Upper lobe of right lung (tissue), 1 donor: ENCODE results near the gene NBL1. TPM values are rescaled to one million over a fixed set of nuclear protein-coding genes. Genes with fewer than 3 reads are reported as not detected.
A peak's percentile ranks its signal among the peaks of the same experiment; 100 is the strongest.
"Not testable (repeated sequence)": the region's sequence is repeated elsewhere in the genome, so short reads cannot be mapped to it uniquely, and the experiment has no call there.

Experiments
- ATAC-seq: fragments of 200-7000 bp; cut with Tn5 transposase; one replicate; pipeline ENCODE4 v1.9.1; 2020; ENCODE audit warnings: mild to moderate bottlenecking, moderate library complexity
- DNase-seq: peaks from one replicate; pipeline ENCODE4 v3.0.0-alpha.2; 2020
- H3K27ac ChIP-seq: fragments of 200-600 bp; one replicate; pipeline ENCODE4 v1.8.0; 2022
- H3K27me3 ChIP-seq: fragments of 200-600 bp; one replicate; pipeline ENCODE4 v1.8.0; 2022; ENCODE audit warnings: mild to moderate bottlenecking
- H3K36me3 ChIP-seq: fragments of 200-600 bp; one replicate; pipeline ENCODE4 v1.8.0; 2022
- H3K4me1 ChIP-seq: fragments of 200-600 bp; one replicate; pipeline ENCODE4 v1.8.0; 2022
- H3K4me3 ChIP-seq: fragments of 200-600 bp; one replicate; pipeline ENCODE4 v1.8.0; 2022; ENCODE audit warnings: mild to moderate bottlenecking
- H3K9me3 ChIP-seq: fragments of 200-600 bp; one replicate; pipeline ENCODE4 v1.8.0; 2022
- intact Hi-C: fragments of 100-400 bp; cut with DNase I; formaldehyde crosslinking; loops from one replicate; pipeline ENCODE4 v1.11.0; 2022
- total RNA-seq: library from RNA; stranded (reverse); fragmentation: NEBNext Ultra II Directional; extraction: Animal tissue kit (Norgen Biotek cat#: 25700); gene quantifications from one replicate; pipeline ENCODE4 v1.2.1, GENCODE V29; 2021
- TF ChIP-seq, protein P1 (sequence below): fragments of 200-600 bp; IDR thresholded peaks from one replicate; pipeline ENCODE4 v1.8.0; 2022; ENCODE audit warnings: antibody characterized with exemption
- donor health status: DM: no; HTN: yes; CAD: no; lungs with severe emphysema.

NBL1 gene
- total RNA-seq, 1 donor from 2014 or later = 218 TPM

DNA sequence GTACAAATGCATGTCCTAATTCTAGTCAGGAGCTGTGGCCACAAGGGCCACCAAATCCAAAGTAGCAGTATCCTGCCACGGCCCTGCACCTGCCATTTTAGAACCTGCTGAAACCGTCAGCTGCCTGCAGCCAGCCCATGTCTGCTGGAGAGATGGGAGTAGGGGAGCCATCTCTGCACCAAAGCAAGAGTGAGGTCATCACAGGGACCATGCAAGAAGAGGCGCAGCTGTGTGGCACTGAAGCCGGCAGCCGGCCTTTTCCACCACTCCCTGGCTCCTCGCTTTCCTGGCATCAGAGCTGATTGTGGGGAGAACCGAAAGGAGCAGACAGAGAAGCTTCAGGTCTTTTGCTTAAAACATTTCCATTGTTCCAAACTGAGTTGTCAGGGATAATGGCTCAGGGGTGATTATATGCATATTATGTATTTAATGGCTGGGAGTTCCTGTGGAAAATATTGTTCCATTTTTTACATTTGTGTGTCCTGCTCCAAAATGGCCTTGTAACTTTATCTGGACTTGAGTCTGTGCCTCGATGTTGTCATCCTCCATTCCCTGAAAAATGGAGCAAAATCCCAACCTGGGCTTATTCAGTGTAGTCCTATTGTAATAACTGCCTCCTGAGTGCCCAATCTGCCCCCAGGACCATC lies 18.7 kb upstream of the NBL1 start:
- TF ChIP-seq, protein P1, sequence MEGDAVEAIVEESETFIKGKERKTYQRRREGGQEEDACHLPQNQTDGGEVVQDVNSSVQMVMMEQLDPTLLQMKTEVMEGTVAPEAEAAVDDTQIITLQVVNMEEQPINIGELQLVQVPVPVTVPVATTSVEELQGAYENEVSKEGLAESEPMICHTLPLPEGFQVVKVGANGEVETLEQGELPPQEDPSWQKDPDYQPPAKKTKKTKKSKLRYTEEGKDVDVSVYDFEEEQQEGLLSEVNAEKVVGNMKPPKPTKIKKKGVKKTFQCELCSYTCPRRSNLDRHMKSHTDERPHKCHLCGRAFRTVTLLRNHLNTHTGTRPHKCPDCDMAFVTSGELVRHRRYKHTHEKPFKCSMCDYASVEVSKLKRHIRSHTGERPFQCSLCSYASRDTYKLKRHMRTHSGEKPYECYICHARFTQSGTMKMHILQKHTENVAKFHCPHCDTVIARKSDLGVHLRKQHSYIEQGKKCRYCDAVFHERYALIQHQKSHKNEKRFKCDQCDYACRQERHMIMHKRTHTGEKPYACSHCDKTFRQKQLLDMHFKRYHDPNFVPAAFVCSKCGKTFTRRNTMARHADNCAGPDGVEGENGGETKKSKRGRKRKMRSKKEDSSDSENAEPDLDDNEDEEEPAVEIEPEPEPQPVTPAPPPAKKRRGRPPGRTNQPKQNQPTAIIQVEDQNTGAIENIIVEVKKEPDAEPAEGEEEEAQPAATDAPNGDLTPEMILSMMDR = no peak
- Histone ChIP-seq H3K4me1 (no peaks in the 10 kb centered on the region), H3K27me3 (no peaks in the 10 kb centered on the region), H3K36me3 (peaks cover 50% of the 10 kb centered on the region), H3K9me3 (no peaks in the 10 kb centered on the region), H3K27ac (no peak overlapping the region), H3K4me3 (no peak overlapping the region)
- no peak for DNase-seq
- intact Hi-C loops = no loop called here
- ATAC-seq = no peak

DNA sequence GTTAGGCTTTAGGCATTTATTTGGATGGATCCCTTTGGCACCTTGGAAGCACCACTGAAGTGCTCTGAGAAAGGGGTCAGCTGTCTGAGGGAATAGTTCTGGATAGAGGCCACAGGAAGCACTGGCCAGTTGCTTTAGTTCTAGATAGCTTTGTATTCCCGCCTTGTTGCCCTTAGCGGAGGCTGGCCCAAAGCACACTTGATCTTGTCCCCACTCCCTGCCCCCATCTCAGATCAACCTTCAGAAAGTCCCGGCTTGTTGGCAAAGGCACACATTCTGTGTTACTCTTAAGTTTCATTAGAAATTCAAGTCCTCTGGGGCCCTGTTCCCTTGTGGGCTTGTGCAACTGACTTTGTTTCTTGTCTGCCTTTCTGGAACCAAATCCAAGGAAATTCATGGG lies 15.2 kb upstream of the NBL1 start:
- H3K27ac ChIP-seq = no peak overlapping the region
- TF ChIP-seq, protein P1 = no peak
- H3K27me3 ChIP-seq = no peaks in the 10 kb centered on the region

DNA sequence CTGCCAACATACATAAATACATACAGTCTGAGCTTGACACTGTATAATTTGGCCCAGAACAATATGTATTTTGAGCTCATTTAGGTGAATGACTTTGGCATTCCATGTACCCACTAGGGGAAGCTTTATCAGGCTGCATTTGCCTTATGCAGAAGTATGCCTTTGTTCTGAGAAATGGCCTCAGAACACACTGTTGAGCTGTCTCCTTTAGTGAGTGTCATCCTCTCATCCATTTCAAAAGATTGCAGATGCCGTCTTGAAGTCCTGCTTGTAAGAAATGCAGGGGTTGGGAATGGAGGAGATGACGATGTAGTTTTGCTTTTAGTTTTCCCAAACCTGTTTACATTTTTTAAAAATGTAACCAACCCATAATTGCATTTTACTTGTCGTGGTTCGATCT lies 14.8 kb upstream of the NBL1 start:
- Histone ChIP-seq H3K36me3 (peaks cover 36% of the 10 kb centered on the region), H3K27ac (no peak overlapping the region), H3K4me1 (no peaks in the 10 kb centered on the region), H3K4me3 (no peak overlapping the region), H3K9me3 (no peaks in the 10 kb centered on the region), H3K27me3 (no peaks in the 10 kb centered on the region)
- intact Hi-C loops = no loop called here
- TF ChIP-seq, protein P1 = no peak
- ATAC-seq = no peak
- DNase-seq = no peak

More for the DNA sequence above, 15.2 kb upstream of the NBL1 start:
- intact Hi-C loops = no loop called here
- Histone ChIP-seq H3K4me1 (no peaks in the 10 kb centered on the region), H3K9me3 (no peaks in the 10 kb centered on the region), H3K36me3 (peaks cover 41% of the 10 kb centered on the region), H3K4me3 (no peak overlapping the region)
- peak; percentile 62 for ATAC-seq
- no peak for DNase-seq

DNA sequence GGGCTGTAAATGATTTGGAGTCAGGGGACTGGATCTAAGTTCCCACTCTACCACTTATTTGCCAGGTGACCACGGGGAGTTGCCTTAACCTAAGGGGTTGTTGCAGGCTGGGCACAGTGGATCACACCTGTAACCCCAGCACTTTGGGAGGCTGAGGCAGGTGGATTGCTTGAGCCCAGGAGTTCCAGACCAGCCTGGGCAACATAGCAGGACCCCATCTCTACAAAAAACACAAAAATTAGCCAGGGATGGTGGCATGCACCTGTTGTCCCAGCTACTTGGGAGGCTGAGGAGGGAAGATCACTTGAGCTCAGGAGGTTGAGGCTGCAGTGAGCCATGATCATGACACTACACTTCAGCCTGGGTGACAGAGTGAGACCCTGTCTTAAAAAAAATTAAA lies 13.9 kb upstream of the NBL1 start:
- H3K4me1 ChIP-seq, intact Hi-C loops, ATAC-seq, H3K9me3 ChIP-seq, H3K27me3 ChIP-seq, DNase-seq, H3K27ac ChIP-seq, H3K4me3 ChIP-seq: not testable (repeated sequence)
- H3K36me3 ChIP-seq = peaks cover 28% of the 10 kb centered on the region

DNA sequence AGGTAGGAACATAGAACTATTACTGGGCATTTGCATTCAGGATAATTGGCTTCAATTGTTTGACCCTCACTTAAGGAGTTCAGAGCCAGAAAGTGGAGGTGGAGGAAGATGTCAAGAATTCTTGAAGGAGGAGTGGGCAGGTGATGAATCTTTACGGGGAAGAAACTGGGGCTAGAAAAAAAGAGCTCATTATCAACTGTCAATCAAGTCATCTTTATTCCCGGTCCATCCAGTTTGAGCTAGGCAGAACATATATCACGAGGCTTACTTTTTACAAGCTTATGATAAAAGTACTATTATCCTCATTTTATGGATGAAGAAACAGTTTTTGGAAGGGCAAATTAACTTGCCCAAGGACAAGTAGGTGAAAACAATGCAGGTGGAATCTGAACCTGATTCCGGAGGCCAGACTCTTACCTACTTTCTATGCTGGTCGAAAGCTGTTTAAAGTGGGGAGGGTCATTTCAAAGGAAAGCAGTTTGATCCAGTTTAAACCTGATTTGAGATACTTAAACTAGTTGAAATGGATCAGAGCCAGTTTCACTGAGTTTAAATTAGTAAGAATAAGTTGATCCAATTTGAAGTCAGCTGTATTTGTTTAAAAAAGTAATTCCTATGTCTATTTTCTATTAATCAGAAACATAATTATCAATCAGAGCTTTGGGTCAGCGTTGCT lies 13.3 kb upstream of the NBL1 start:
- Histone ChIP-seq H3K4me3 (no peak overlapping the region), H3K36me3 (peaks cover 21% of the 10 kb centered on the region), H3K4me1 (no peaks in the 10 kb centered on the region), H3K27ac (no peak overlapping the region), H3K27me3 (no peaks in the 10 kb centered on the region), H3K9me3 (no peaks in the 10 kb centered on the region)
- TF ChIP-seq, protein P1 = no peak
- intact Hi-C loops = no loop called here
- no peak for ATAC-seq
- no peak for DNase-seq

DNA sequence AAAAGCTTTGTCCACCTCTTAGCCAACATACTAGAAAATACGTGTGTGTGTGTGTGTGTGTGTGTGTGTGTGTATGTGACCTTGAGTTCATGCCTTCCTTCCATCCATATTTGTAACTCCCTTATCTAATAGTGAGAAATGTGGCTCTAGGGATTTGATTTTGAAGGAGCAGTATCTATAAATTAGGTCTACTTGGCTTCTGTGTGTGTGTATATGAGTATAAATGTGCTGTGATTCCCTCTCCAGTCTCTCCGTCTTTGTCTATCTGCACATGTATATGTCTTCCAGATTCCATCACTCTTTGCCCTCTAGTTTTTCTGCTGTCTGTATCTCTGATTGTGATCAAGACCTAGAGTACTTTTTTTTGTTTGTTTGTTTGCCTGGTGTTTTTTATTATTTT lies 11.9 kb upstream of the NBL1 start:
- no peak overlapping the region for H3K4me3 ChIP-seq
- no peaks in the 10 kb centered on the region for H3K27me3 ChIP-seq
- ATAC-seq = no peak
- no peaks in the 10 kb centered on the region for H3K4me1 ChIP-seq
- H3K36me3 ChIP-seq = peaks cover 9% of the 10 kb centered on the region
- intact Hi-C loops = no loop called here
- no peak for DNase-seq
- TF ChIP-seq, protein P1 = no peak
- H3K9me3 ChIP-seq = no peaks in the 10 kb centered on the region
- H3K27ac ChIP-seq = no peak overlapping the region
